HG02870 (cell line): ENCODE measurements around the gene TIMP2.
"Not testable (repeated sequence)": the region's sequence is repeated elsewhere in the genome, so short reads cannot be mapped to it uniquely, and the experiment has no call there.

Experiments used
- ATAC-seq: cut with Tn5 transposase; IDR thresholded peaks from one replicate; pipeline ENCODE4 v1.9.1; 2021; ENCODE audit warnings: mild to moderate bottlenecking, moderate library complexity; ENCODE audit not compliant: unreplicated experiment

The TIMP2 gene

DNA sequence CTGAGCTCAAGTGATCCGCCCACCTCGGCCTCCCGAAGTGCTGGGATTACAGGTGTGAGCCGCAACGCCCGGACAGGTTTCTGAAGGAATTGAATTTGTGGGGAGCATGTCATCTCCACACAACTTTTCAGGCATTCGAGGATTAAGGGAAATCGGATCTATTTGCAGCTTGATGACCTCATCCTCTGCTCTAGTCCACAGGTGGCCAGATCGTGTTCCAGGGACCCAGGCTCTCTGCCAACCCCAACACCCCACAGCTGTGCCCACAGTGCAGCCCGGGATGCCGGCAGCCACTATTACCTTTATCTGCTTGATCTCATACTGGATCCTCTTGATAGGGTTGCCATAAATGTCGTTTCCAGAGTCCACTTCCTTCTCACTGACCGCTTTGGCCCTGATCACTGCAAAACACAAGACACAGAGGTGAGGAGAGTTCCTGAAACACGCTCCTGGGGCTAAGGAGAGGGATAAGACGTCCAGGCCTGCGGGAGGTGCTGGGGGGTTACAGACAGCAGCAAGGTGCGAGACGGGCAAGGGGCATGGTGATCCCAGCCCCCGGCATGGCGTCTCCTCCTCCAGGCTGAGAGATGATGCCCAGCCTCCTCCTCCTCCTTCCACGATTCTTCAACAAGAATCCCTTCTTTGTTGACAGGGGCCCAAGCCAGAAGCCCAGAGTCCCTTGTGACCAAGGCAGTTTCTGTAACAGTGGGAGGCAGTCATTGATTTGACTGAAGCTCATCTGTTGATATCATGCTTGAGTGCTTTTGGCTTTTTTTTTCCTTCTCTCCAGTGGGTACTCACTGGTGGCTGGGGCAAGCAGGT, 51.5 kb downstream of the TIMP2 start:
- ATAC-seq: no peak

DNA sequence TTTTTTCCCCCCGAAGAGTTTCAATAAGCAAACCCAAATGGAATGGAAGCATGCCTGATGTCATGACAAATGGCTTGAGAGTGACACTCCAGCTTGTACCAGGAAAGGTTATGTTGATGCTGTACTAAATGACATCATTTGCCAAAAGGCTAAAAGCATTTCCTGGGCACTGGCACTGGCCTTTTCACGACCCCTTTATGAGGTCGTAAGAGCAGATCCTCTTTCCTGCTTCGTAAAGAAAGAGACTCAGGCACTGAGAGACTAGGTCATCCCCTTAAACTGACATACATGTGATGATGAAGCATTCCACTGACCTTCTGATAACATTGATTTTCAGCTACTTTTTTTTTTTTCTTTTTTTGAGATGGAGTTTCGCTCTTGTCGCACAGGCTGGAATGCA, 52.7 kb downstream of the TIMP2 start:
- no peak for ATAC-seq

DNA sequence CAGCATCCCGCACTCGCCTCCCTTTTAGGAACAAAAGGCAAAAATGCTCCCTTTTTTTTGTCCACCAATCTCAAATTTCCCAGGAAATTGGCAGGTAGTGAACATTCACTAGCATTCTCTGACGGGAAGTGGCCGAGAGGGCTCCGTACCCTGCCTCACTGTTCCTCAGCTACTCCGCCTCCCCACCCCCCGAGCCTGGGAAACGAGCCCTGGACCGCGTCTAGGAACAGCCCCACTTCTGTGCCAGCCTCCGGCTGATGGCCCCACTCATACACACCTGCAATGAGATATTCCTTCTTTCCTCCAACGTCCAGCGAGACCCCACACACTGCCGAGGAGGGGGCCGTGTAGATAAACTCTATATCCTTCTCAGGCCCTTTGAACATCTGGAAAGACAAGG, 54.6 kb downstream of the TIMP2 start:
- no peak for ATAC-seq

DNA sequence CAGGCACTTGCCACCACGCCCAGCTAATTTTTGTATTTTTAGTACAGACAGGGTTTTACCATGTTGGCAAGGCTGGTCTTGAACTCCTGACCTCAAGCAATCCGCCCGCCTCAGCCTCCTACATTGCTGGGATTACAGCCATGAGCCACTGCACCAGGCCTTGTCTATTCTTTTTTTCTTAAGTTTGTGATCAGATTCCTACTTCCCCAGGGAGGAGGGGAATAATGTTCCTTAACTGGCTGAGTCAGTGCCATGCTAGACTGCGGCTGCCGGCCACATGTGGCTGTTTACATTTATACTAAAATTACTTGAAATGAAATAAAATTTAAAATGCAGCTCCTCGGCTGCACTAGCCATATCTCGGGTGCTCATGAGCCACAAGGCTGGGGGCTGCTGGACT, 56.8 kb downstream of the TIMP2 start:
- ATAC-seq: no peak

DNA sequence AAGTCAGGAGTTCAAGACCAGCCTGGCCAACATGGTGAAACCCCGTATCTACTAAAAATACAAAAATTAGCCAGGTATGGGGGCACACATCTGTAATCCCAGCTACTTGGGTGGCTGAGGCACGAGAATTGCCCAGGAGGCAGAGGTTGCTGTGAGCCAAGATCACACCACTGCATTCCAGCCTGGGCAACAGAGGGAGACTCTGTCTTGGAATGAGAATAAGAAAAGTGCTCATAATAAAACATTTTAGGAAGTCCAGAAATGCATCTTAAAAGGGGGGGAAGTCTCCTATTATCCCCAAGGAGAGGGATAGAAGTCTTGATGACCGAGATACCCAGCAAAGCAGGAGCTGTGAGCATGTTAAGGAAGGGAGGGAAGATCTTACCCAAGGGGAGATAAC, 58.1 kb downstream of the TIMP2 start:
- not testable (repeated sequence) for ATAC-seq

DNA sequence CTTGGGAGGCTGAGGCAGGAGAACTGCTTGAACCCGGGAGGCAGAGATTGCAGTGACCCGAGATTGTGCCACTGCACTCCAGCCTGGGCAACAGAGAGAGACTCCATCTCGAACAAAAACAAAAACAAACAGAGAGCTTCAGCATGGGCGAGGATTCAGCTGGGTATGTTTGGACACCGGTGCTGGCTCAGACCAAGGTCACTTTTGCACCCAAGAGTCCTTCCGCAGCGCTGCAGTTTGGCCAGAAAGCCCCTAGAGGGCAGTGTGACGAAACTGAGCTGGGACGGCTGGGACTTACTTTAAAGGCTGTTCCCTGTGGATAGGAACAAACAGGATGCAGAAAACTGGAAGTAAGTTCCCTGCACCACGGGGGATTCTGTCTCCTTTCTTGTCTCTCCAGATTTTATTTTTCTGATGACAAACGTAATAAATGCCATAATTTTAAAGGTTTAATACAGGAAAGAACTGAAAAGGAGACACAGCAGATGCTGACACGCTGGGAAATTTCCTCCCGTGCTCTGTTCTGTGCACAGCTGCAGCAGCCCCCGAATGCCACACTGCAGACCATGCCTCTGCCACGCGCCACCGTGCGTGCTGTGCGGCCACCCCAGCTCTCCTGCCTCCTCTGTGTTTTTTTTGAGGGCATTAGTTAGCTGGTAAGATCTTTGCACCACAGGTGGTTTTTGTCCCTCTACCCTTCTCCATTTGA, 59.4 kb downstream of the TIMP2 start:
- ATAC-seq: no peak

DNA sequence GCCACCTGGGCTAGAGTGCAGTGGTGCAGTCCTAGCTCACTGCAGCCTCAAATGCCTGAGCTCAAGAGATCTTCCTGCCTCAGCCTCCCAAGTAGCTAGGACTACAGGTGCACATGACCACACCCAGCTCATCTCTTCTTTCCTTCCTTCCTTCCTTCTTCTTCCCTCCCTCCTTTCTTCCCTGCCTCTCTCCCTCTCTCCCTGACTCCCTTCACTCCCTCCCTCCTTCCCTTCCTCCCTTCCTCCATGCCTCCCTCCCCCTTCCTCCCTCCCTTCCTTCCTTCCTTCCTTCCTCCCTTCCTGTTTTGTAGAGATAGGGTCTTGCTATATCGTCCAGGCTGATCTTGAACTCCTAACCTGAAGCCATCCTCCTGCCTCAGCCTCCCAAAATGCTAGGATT, 61.1 kb downstream of the TIMP2 start:
- no peak for ATAC-seq

DNA sequence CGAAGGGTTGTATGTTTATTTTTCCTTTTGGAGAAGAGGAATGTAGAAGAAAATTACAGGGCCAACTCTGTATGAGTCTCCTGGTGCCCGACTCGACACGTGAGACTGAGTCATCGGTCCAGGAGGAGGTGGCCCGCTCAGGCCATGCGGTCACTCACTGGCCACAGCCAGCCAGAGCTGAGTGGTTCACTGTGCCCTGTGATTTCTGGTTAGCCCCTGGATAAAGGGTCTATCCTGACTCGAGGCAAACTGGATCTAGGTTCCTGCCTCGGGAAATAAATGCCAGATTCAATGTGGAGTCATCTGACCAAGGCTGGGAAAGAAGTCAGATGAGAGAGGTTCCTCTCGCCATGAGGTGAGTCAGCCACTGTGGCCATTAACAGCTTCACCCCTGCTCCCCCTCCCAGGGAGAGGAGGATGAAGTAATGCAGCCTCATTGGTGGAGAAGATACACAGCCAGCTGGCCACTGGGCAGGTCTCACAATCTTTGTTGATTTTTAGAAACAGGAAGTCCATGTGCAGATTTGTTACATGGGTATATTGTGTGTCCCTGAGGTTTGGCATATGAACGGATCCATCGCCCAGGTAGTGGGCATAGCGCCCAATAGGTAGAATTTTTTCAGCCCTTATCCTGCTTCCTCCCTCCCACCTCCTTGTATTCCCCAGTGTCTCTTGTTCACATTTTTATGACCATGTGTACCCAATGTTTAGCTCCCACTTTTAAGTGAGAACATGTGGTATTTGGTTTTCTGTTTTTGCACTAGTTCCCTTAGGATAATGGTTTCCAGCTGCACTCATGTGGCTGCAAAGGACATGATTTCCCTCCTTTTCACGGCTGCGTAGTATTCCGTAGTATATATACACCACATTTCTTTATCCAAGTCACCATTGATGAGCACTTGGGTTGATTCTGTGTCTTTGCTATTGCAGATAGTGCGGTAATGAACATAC, 62.8 kb downstream of the TIMP2 start:
- no peak for ATAC-seq

DNA sequence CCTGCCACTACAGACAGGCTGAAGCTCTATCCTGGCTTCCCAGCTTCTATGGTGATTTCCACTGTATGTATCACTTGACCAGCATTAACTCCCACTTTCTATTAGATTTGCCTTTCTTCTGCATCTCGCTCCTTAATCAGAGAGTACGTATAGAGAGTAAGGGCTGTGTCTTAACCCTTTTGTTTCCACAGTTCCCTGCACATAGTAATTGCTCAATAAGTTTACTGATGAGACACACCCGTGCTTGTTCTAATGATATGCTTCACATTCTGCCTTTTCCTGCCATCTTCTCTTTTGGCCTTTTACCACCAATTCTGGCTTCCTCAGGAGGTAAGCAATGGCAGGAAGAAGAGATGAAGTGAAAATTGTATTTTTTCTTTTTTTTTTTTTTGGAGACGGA, 64.0 kb downstream of the TIMP2 start:
- ATAC-seq: no peak

DNA sequence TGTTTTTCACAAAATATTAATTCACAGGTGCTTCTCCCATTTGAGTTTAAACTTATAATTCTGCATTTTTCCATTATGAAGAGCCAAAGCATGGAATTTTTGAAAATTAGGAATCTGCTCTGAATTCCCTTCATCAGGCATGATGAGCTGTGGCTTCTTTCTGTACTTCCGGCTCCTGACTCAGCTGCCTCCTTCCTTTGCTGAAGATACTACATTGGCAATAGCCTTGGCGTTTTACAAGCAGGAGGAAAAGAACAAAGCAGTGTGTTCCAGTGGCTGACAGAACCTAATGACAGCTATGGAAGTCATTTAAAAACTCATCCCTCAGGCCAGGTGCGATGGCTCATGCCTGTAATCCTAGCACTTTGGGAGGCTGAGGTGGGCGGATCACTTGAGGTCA, 66.1 kb downstream of the TIMP2 start:
- ATAC-seq: no peak

DNA sequence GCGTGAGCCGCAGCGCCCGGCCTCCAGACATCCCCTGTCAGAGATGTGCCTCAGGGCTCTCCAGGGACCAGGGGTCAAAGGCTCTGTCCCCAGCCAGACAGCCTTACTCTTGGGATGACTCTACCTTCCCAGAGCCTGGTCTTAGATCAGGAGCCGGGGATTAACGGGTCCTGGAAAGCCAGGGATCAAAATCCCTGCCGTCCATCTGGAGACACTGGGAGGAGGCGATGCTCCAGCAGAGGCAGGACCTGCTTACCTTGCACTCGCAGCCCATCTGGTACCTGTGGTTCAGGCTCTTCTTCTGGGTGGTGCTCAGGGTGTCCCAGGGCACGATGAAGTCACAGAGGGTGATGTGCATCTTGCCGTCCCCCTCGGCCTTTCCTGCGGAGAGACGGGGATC, 67.9 kb downstream of the TIMP2 start:
- no peak for ATAC-seq

DNA sequence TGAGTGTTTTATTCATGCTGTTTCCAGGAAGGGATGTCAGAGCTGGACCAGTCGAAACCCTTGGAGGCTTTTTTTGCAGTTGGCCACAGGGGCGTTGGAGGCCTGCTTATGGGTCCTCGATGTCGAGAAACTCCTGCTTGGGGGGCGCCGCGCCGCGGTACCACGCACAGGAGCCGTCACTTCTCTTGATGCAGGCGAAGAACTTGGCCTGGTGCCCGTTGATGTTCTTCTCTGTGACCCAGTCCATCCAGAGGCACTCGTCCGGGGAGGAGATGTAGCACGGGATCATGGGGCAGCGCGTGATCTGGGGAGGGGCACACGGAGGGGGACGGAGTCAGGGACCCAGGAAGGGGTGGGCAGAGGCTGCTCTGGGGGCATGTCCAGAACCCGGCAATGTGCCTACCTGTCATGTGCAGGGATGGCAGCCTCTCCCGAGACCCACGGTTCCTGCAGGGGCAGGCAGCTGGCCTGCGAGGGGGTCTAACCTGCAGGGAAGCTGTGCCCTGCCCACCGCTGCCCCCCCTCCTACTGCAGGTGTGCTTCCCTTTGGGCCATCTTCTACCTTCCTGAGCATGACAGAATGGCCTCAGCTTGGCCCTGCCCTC, 69.5 kb downstream of the TIMP2 start:
- no peak for ATAC-seq

DNA sequence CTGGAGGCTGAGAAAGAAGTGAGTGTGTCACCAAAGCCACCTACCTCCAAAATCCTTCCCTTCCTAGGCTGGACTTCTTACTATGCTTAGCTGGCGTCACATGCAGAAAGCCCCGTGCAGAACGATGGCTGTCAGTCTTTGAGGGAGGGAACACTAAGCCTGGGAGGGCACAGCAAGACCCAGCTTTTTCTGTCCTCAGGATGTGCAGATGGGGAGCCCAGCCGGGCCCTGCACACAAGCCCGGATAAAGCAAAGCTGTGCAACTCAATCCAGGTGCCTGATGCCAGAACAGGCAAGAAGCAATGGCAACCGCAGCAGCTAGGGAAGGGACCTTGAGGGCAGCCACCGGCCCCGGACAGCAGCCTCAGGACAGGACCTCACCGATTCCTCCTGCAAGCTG, 70.7 kb downstream of the TIMP2 start:
- ATAC-seq: no peak

DNA sequence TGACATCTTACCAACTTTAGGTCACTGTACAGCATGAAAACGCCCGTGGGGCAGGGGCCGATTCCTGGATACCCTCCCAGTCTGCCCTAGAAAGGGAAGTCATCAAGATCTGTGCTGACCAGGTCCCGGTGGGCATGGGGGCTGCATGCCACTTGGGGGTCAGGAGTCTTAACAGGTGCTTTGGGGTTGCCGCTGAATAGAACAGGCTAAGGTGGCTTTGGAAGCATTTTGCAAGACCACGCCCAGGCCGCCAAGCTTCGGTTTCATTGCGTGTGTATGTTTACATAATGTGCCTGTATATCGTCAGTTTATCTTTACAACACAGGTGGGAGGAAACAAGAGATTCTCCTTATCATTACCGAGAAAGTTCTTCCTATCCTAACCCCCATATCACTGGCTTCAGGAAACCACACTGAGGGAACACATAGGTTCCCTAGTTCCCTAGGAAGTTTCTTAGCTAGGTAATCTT, 71.2 kb downstream of the TIMP2 start:
- no peak for ATAC-seq

DNA sequence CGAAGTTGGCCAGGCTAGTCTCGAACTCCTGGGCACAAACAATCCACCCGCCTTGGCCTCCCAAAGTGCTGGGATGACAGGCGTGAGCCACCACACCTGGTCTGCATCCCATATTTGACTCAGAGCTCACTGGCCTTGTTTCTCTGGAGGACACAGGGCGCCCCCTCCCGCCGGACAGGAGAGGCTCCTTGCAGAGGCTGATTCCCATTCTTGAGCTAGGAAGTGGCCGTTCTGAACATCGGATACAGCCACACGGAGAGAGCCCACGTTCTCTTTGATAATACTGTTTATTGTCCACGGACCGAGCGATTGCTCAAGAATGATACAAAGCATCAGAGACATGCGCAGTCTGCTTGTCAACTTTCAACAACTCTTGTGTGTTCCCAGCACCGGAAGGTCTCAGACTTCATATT, 72.5 kb downstream of the TIMP2 start:
- ATAC-seq: no peak

DNA sequence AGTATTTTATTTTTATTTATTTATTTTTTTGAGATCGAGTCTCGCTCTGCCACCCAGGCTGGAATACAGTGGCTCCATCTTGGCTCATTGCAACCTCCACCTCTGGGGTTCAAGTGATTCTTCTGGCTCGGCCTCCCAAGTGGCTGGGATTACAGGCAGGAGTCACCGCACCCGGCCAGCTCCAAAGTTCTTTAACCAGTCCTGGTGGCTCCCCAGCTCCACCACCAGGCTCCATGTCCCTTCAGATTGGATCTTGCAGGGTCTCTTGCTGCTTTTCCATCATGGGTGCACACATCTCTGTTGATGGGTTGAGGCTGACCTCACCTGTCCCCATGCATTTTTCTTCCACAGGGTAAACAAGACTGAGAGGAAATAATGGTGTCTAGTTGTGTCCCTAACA, 76.2 kb downstream of the TIMP2 start:
- ATAC-seq: no peak

DNA sequence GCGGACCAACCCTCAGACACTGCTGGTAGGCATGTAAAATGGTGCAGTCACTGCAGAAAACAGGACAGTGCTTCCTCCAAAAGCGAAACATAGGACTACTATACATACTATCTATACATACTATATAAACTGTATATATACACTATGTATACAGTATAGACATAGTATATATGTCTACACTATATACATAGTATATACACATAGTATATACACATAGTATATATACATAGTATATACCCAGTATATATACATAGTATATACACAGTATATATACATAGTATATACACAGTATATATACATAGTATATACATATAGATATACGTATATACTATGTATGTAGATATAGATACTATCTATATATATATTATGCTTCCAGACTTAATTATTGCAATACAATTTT, 78.1 kb downstream of the TIMP2 start:
- no peak for ATAC-seq

DNA sequence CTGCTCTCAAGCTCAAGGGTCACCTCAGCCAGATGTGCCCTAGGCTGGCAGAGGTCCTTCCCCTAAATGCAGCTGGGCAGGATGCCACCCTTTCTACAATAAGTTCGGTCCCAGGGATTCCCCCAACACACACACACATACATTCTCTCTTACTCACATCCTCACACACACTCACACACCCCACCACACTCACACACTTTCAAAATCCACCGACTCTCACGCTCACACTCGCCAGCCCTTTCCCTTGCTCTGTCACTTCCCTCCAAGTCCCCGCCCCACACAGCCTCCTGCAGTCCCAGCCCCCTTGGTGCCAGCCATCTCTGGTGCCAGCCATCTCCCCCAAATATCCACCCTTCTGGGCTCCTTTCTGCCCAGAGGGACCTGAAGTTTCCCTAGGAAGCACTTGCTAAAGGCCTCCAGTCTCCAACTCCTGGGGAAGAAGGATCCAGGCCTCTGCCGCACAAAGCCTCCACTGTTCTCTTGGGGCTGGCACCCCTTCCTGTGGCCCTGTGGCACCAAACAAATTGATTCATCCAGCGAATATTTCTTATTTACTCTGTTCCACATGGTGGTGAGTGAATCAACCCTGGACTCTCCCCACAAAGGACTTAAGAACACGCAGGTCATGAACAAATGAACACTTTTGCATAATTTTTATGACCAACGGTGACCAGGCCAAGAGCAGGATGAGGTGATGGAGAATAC, 80.7 kb downstream of the TIMP2 start:
- no peak for ATAC-seq

DNA sequence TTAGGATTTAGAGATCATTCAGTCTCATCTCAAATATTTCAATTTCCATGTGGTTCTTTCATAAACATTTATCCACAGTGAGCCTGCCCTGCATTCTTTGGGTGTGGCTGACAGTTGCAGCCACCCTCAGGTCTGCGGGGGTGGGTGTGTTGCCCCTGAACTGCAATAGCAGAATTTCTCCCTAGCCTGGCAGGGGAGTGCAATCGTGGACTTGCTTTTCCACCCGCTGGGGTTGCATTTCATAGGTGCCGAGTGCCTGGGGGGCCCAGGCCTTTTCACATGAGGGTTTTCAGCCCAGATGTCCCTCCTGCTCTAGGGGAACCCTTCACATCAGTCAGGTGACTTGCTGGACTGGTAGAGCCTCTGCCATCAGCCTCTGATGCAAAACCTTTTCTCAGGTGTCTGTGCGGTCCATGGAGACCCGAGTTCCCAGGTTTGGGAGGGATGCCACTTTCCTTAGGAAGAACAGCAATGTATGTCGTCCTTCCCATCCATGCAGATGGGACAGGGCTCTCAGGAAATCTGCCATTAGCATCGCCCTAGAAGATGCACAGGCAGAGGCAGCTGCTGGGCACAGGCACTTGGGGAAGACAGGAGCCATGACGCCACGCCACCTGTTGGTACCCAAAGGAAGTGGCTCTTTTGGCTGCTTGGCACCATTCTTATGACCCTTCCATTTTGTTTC, 82.2 kb downstream of the TIMP2 start:
- no peak for ATAC-seq
